HEK293 (cell line): ENCODE data around the gene THSD7B.

Experiments
- CTCF ChIA-PET: fragments of 350-600 bp; formaldehyde crosslinking; extraction: SDS; loops from one replicate; lab custom pipeline; 2021; ENCODE audit warnings: antibody characterized with exemption; lab: Yijun Ruan, JAX
- POLR2A ChIA-PET: fragments of 300-600 bp; formaldehyde crosslinking; extraction: SDS; loops from one replicate; lab custom pipeline; 2020; ENCODE audit warnings: antibody characterized with exemption, inconsistent platforms; lab: Yijun Ruan, JAX
- H3K27ac ChIP-seq: fragments of 200-500 bp; sonication (Bioruptor generic); 2 replicates; pipeline ENCODE4 v1.5.1; 2014; ENCODE audit warnings: low read depth, low read length, control low read depth, inconsistent platforms; ENCODE audit errors: extremely low read depth
- H3K36me3 ChIP-seq, 2 experiments: fragments of 200-500 bp in 1 of 2; sonication (Bioruptor generic) in 1 of 2; 1 replicate in 1 of 2; 2 replicates in 1 of 2; pipeline ENCODE4 v1.5.1; 2014 to 2017; ENCODE audit warnings: inconsistent platforms in 2 of 2, low read length in 2 of 2; ENCODE audit not compliant: control insufficient read depth in 2 of 2, insufficient read depth in 1 of 2
- H3K4me1 ChIP-seq: fragments of 200-500 bp; sonication (Bioruptor generic); 2 replicates; pipeline ENCODE4 v1.5.1; 2014; ENCODE audit warnings: mild to moderate bottlenecking, low read length, inconsistent platforms; ENCODE audit not compliant: control insufficient read depth, insufficient read depth
- H3K4me3 ChIP-seq: 2 replicates; pipeline ENCODE4 v1.5.1; 2011; ENCODE audit warnings: low read depth, mild to moderate bottlenecking, control low read depth, low read length, moderate library complexity
- H3K9me3 ChIP-seq: fragments of 200-500 bp; sonication (Bioruptor generic); 2 replicates; pipeline ENCODE4 v1.5.1; 2014; ENCODE audit warnings: low read depth, low read length, inconsistent platforms; ENCODE audit not compliant: control insufficient read depth, insufficient read depth
- GLI2 ChIP-seq: fragments of 450-650 bp; formaldehyde crosslinking; IDR thresholded peaks from 2 replicates; pipeline ENCODE4; 2017; ENCODE audit warnings: missing biosample characterization, missing genetic modification characterization, low read depth, borderline replicate concordance
- RBAK ChIP-seq: fragments of 450-650 bp; formaldehyde crosslinking; IDR thresholded peaks from 2 replicates; pipeline ENCODE4 v1.5.1; 2016; ENCODE audit warnings: missing biosample characterization, missing genetic modification characterization
- WT1 ChIP-seq: fragments of 450-650 bp; formaldehyde crosslinking; IDR thresholded peaks from 2 replicates; pipeline ENCODE4 v1.5.1; 2016; ENCODE audit warnings: missing biosample characterization, missing genetic modification characterization
- YY1 ChIP-seq: fragments of 450-650 bp; formaldehyde crosslinking; IDR thresholded peaks from 2 replicates; pipeline ENCODE4 v1.5.1; 2018; ENCODE audit warnings: missing biosample characterization, missing genetic modification characterization
- ZBTB1 ChIP-seq: fragments of 450-650 bp; formaldehyde crosslinking; IDR thresholded peaks from 2 replicates; pipeline ENCODE4 v1.5.1; 2016; ENCODE audit warnings: missing biosample characterization, missing genetic modification characterization
- ZBTB21 ChIP-seq: fragments of 450-650 bp; formaldehyde crosslinking; IDR thresholded peaks from 2 replicates; pipeline ENCODE4 v1.5.1; 2017; ENCODE audit warnings: missing biosample characterization, missing genetic modification characterization
- ZFP69B ChIP-seq: fragments of 450-650 bp; formaldehyde crosslinking; IDR thresholded peaks from 2 replicates; pipeline ENCODE4 v1.5.1; 2016; ENCODE audit warnings: missing biosample characterization, missing genetic modification characterization
- ZNF133 ChIP-seq: fragments of 450-650 bp; formaldehyde crosslinking; IDR thresholded peaks from 2 replicates; pipeline ENCODE4 v1.5.1; 2016; ENCODE audit warnings: missing biosample characterization, missing genetic modification characterization
- ZNF19 ChIP-seq: fragments of 450-650 bp; formaldehyde crosslinking; IDR thresholded peaks from 2 replicates; pipeline ENCODE4; 2016; ENCODE audit warnings: missing biosample characterization, missing genetic modification characterization, low read depth
- ZNF2 ChIP-seq: fragments of 450-650 bp; formaldehyde crosslinking; IDR thresholded peaks from 2 replicates; pipeline ENCODE4 v1.5.1; 2016; ENCODE audit warnings: missing biosample characterization, missing genetic modification characterization
- ZNF239 ChIP-seq: fragments of 450-650 bp; formaldehyde crosslinking; IDR thresholded peaks from 2 replicates; pipeline ENCODE4 v1.5.1; 2016; ENCODE audit warnings: missing biosample characterization, missing genetic modification characterization
- ZNF366 ChIP-seq: fragments of 450-650 bp; formaldehyde crosslinking; conservative IDR thresholded peaks from 2 replicates; pipeline ENCODE4 v1.5.1; 2016; ENCODE audit warnings: missing biosample characterization, missing genetic modification characterization
- ZNF394 ChIP-seq: fragments of 450-650 bp; formaldehyde crosslinking; IDR thresholded peaks from 2 replicates; pipeline ENCODE4 v1.5.1; 2016; ENCODE audit warnings: missing biosample characterization, missing genetic modification characterization, mild to moderate bottlenecking, moderate library complexity, borderline replicate concordance
- ZNF473 ChIP-seq: fragments of 450-650 bp; formaldehyde crosslinking; IDR thresholded peaks from 2 replicates; pipeline ENCODE4 v1.5.1; 2017; ENCODE audit warnings: missing biosample characterization, missing genetic modification characterization
- ZNF571 ChIP-seq: fragments of 450-650 bp; formaldehyde crosslinking; IDR thresholded peaks from 2 replicates; pipeline ENCODE4 v1.5.0; 2017; ENCODE audit warnings: missing biosample characterization, missing genetic modification characterization
- ZNF654 ChIP-seq: fragments of 450-650 bp; formaldehyde crosslinking; IDR thresholded peaks from 2 replicates; pipeline ENCODE4 v1.5.1; 2016; ENCODE audit warnings: low read depth, missing biosample characterization, missing genetic modification characterization
- ZNF747 ChIP-seq: fragments of 450-650 bp; formaldehyde crosslinking; IDR thresholded peaks from 2 replicates; pipeline ENCODE4 v1.5.1; 2016; ENCODE audit warnings: missing biosample characterization, missing genetic modification characterization
- ZNF768 ChIP-seq: fragments of 450-650 bp; formaldehyde crosslinking; IDR thresholded peaks from 2 replicates; pipeline ENCODE4 v1.5.1; 2018; ENCODE audit warnings: missing biosample characterization, mild to moderate bottlenecking, missing genetic modification characterization
- ZNF837 ChIP-seq: fragments of 450-650 bp; formaldehyde crosslinking; IDR thresholded peaks from 2 replicates; pipeline ENCODE4 v1.5.1; 2016; ENCODE audit warnings: missing biosample characterization, missing genetic modification characterization
- TF ChIP-seq, protein P1 (sequence below): fragments of 450-650 bp; formaldehyde crosslinking; conservative IDR thresholded peaks from 2 replicates; pipeline ENCODE4 v1.5.1; 2016; ENCODE audit warnings: low read depth, missing biosample characterization, missing genetic modification characterization
- TF ChIP-seq, protein P2 (sequence below): fragments of 450-650 bp; formaldehyde crosslinking; IDR thresholded peaks from 2 replicates; pipeline ENCODE4 v1.5.1; 2017; ENCODE audit warnings: missing biosample characterization, mild to moderate bottlenecking, missing genetic modification characterization, moderate library complexity

THSD7B gene

DNA sequence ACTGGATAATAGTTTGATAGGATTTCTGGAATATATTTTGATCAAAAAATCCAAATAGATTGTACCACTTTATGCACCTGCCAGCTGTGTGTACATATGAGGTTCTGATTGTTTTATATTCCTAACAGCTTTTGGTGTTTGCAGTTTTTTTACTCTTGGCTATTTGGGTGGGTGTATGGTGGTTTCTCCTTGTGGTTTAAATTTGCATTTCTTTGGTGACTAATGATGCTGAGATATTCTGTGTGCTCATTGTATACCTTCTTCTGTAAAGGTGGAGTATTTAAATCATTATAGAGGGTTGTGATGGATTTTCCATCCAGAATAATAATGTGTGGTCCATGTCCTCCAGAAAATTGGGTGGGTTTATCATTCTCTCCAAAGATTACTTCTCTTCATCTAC, 372.9 kb downstream of the THSD7B start:
- CTCF ChIA-PET = no interaction called here
- H3K27ac ChIP-seq = no peak overlapping the region
- H3K36me3 ChIP-seq = no peaks in the 10 kb centered on the region
- H3K9me3 ChIP-seq = no peaks in the 10 kb centered on the region
- TF ChIP-seq ZNF394 (tag by site-specific recombination) = no peak
- no peak for TF ChIP-seq YY1 (tag by site-specific recombination)
- TF ChIP-seq GLI2 (tag by site-specific recombination) = no peak
- TF ChIP-seq ZBTB1 (tag by site-specific recombination) = no peak
- TF ChIP-seq, protein P1, sequence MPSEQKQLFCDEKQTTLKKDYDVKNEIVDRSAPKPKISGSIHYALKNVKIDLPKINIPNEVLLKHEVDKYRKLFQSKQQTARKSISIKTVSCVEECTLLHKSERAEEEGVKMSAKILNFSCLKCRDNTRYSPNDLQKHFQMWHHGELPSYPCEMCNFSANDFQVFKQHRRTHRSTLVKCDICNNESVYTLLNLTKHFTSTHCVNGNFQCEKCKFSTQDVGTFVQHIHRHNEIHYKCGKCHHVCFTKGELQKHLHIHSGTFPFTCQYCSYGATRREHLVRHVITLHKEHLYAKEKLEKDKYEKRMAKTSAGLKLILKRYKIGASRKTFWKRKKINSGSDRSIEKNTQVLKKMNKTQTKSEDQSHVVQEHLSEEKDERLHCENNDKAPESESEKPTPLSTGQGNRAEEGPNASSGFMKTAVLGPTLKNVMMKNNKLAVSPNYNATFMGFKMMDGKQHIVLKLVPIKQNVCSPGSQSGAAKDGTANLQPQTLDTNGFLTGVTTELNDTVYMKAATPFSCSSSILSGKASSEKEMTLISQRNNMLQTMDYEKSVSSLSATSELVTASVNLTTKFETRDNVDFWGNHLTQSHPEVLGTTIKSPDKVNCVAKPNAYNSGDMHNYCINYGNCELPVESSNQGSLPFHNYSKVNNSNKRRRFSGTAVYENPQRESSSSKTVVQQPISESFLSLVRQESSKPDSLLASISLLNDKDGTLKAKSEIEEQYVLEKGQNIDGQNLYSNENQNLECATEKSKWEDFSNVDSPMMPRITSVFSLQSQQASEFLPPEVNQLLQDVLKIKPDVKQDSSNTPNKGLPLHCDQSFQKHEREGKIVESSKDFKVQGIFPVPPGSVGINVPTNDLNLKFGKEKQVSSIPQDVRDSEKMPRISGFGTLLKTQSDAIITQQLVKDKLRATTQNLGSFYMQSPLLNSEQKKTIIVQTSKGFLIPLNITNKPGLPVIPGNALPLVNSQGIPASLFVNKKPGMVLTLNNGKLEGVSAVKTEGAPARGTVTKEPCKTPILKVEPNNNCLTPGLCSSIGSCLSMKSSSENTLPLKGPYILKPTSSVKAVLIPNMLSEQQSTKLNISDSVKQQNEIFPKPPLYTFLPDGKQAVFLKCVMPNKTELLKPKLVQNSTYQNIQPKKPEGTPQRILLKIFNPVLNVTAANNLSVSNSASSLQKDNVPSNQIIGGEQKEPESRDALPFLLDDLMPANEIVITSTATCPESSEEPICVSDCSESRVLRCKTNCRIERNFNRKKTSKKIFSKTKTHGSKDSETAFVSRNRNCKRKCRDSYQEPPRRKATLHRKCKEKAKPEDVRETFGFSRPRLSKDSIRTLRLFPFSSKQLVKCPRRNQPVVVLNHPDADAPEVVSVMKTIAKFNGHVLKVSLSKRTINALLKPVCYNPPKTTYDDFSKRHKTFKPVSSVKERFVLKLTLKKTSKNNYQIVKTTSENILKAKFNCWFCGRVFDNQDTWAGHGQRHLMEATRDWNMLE = no peak
- TF ChIP-seq ZNF473 (tag by site-specific recombination) = no peak
- TF ChIP-seq ZNF768 = no peak
- TF ChIP-seq ZBTB21 = no peak
- TF ChIP-seq, protein P2, sequence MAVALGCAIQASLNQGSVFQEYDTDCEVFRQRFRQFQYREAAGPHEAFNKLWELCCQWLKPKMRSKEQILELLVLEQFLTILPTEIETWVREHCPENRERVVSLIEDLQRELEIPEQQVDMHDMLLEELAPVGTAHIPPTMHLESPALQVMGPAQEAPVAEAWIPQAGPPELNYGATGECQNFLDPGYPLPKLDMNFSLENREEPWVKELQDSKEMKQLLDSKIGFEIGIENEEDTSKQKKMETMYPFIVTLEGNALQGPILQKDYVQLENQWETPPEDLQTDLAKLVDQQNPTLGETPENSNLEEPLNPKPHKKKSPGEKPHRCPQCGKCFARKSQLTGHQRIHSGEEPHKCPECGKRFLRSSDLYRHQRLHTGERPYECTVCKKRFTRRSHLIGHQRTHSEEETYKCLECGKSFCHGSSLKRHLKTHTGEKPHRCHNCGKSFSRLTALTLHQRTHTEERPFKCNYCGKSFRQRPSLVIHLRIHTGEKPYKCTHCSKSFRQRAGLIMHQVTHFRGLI = no peak
- TF ChIP-seq ZNF837 = no peak
- no peak for TF ChIP-seq RBAK
- no peak for TF ChIP-seq ZNF239 (tag by site-specific recombination)
- TF ChIP-seq ZNF654 (tag by site-specific recombination) = no peak
- TF ChIP-seq ZFP69B (tag by site-specific recombination) = no peak
- TF ChIP-seq, all 188 proteins: peak for 0
- POLR2A ChIA-PET = no interaction called here
- Histone ChIP-seq H3K4me3 (no peak overlapping the region), H3K4me1 (no peaks in the 10 kb centered on the region)

DNA sequence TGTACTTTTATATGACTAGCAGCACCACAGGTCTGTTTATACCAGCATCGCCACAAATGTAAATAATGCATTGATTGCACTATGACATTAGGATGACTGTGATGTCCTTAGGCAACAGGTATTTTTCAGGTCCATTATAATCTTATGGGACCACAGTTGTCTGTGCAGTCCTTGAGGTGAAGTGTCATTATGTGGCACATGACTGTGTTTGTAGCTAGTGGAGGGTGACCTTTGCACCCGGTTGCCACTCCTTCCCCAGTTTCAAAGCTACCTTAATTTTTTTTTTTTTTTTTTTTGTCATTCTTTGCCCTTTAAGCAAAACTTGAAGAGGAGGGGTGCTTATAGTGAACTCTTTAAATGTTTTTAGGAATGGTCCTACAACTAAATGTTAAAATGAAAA, 386.4 kb downstream of the THSD7B start:
- H3K36me3 ChIP-seq = no peaks in the 10 kb centered on the region
- no peak overlapping the region for H3K4me3 ChIP-seq
- CTCF ChIA-PET = interaction anchor here (1.4 kb wide), 1 partner anchor 21 kb away, joined by 3 read pairs; no protein-coding TSS in a partner anchor
- H3K9me3 ChIP-seq = no peaks in the 10 kb centered on the region
- TF ChIP-seq ZBTB1 (tag by site-specific recombination) (no peak), ZNF571 (tag by site-specific recombination) (no peak), ZNF366 (tag by site-specific recombination) (no peak), ZNF747 (tag by site-specific recombination) (no peak), ZNF2 (tag by site-specific recombination) (no peak), ZNF19 (tag by site-specific recombination) (no peak), WT1 (no peak), ZNF133 (no peak)
- no peak overlapping the region for H3K27ac ChIP-seq
- no peaks in the 10 kb centered on the region for H3K4me1 ChIP-seq
- POLR2A ChIA-PET = no interaction called here
